ENCODE data around the gene NAA40. TPM values are rescaled to one million over a fixed set of nuclear protein-coding genes. Genes with fewer than 3 reads are reported as not detected.
"Not testable (repeated sequence)": the region's sequence is repeated elsewhere in the genome, so short reads cannot be mapped to it uniquely, and the experiment has no call there.

NAA40 gene
- total and polyA plus RNA-seq, 8 donors: 6.8 to 25.7 (median 13.9) TPM

DNA sequence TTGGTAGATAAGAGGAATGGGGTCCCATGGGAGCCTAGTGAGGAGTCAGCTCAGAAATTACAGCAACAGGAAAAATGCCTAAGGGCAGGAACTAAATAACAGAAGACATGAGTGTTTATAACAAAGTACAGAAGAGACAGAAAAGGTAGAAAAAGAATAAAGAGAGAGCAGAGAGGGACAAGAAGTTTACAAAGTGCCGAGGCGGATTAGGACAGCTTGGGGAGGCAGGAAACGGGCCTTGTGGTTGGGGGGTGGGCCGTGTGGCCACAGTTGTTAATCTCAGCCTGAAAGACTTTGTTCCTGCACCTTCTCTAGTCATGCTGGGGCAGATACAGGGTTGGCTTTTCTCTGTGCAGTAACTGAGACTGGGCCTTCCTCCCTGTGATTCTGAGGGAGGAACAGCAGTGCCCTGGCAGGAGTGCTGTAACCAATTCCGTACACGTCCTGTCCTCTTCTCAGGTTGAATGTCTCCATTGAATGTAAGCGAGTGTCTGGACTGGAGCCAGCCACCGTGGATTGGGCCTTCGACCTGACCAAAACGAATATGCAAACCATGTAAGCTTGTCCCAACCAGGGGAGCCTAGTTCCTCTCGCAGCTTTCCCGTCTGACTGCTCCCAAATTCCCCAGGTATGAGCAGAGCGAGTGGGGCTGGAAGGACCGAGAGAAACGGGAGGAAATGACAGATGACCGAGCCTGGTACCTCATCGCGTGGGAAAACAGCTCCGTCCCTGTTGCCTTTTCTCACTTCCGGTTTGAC is 13.2 kb downstream of the NAA40 start:
- ATAC-seq: peak in 1 of 4 donors; percentile 24
- intact Hi-C loops (cut with DNase I): loop anchor here in 1 of 3 donors (10.0 kb wide), 1 partner anchor 127 kb away; no protein-coding TSS in a partner anchor
- no peak for FAIRE-seq

DNA sequence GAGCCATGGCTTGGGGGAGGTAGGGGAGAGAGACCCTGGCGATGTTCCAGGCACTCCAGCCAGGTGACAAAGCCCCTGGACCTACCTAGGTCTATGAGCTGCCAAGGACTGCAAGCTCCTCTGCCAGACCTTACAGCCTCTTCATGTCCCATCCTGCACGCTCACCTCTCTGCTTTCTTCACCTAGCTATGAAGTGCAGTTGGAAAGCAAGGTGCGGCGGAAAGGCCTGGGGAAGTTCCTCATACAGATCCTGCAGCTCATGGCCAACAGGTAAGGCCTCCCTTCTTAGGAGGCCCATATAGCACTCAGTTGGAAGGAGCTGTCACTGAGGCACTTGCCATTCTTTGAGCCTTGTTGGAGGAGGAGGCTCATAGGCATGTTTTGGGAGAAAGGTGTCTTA is 13.8 kb downstream of the NAA40 start:
- DNase-seq: no peak
- Histone ChIP-seq H3K4me1 (no peaks in the 10 kb centered on the region), H3K27ac (no peak overlapping the region), H3K36me3 (peaks cover 7 to 15% (median 8%) of the 10 kb centered on the region in 3 donors), H3K27me3 (no peaks in the 10 kb centered on the region), H3K4me3 (no peak overlapping the region), H3K9me3 (no peaks in the 10 kb centered on the region)
- WGBS, 2 donors: 94 to 97% methylated on average over 4 of the region's 4 CpGs
- no peak for FAIRE-seq
- no peak for ATAC-seq
- TF ChIP-seq, protein P1, sequence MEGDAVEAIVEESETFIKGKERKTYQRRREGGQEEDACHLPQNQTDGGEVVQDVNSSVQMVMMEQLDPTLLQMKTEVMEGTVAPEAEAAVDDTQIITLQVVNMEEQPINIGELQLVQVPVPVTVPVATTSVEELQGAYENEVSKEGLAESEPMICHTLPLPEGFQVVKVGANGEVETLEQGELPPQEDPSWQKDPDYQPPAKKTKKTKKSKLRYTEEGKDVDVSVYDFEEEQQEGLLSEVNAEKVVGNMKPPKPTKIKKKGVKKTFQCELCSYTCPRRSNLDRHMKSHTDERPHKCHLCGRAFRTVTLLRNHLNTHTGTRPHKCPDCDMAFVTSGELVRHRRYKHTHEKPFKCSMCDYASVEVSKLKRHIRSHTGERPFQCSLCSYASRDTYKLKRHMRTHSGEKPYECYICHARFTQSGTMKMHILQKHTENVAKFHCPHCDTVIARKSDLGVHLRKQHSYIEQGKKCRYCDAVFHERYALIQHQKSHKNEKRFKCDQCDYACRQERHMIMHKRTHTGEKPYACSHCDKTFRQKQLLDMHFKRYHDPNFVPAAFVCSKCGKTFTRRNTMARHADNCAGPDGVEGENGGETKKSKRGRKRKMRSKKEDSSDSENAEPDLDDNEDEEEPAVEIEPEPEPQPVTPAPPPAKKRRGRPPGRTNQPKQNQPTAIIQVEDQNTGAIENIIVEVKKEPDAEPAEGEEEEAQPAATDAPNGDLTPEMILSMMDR (IDR thresholded peaks at IDR 0.05): no peak
- intact Hi-C loops (cut with DNase I): loop anchor here in 1 of 3 donors (10.0 kb wide), 1 partner anchor 128 kb away; no protein-coding TSS in a partner anchor

More for the DNA sequence above, 13.2 kb downstream of the NAA40 start:
- Histone ChIP-seq H3K27ac (no peak overlapping the region), H3K27me3 (no peaks in the 10 kb centered on the region), H3K9me3 (no peaks in the 10 kb centered on the region), H3K36me3 (peaks cover 7 to 15% (median 8%) of the 10 kb centered on the region in 3 donors), H3K4me1 (no peaks in the 10 kb centered on the region), H3K4me3 (no peak overlapping the region)
- DNase-seq: no peak
- whole genome bisulfite sequencing, 2 donors: 82 to 84% methylated on average over 20 of the region's 20 CpGs
- TF ChIP-seq, protein P1 (IDR thresholded peaks at IDR 0.05): no peak

DNA sequence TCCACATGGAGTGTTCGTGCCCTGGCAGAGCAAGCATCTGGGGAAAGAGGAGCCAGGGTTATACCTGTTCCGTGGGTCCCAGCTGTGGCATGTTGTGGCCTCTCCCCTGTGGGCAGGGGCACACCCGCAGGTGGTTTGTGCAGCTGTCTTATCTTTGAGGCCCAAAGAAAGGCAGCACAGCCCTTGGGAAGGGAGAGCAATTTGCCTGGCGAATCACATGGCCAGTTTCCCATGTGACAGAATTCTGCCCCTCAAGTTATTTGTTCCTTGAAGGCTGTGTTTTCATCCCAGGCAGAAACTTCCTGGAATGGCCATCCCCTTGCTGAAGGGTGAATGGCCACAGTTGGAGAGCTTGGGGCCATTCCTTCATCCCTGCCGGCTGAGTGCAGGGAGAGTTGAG is 19.2 kb downstream of the NAA40 start:
- ATAC-seq (no peak), FAIRE-seq (no peak), DNase-seq (no peak)
- Histone ChIP-seq H3K4me1 (no peaks in the 10 kb centered on the region), H3K9me3 (no peaks in the 10 kb centered on the region), H3K27me3 (no peaks in the 10 kb centered on the region), H3K27ac (no peak overlapping the region), H3K4me3 (no peak overlapping the region), H3K36me3 (peaks cover 4 to 8% (median 7%) of the 10 kb centered on the region in 3 donors)
- TF ChIP-seq, protein P1 (IDR thresholded peaks at IDR 0.05): no peak
- WGBS, 2 donors: 82 to 87% methylated on average over 5 of the region's 5 CpGs
- intact Hi-C loops (cut with DNase I): loop anchor here in 1 of 3 donors (10.0 kb wide), 1 partner anchor 133 kb away; no protein-coding TSS in a partner anchor

DNA sequence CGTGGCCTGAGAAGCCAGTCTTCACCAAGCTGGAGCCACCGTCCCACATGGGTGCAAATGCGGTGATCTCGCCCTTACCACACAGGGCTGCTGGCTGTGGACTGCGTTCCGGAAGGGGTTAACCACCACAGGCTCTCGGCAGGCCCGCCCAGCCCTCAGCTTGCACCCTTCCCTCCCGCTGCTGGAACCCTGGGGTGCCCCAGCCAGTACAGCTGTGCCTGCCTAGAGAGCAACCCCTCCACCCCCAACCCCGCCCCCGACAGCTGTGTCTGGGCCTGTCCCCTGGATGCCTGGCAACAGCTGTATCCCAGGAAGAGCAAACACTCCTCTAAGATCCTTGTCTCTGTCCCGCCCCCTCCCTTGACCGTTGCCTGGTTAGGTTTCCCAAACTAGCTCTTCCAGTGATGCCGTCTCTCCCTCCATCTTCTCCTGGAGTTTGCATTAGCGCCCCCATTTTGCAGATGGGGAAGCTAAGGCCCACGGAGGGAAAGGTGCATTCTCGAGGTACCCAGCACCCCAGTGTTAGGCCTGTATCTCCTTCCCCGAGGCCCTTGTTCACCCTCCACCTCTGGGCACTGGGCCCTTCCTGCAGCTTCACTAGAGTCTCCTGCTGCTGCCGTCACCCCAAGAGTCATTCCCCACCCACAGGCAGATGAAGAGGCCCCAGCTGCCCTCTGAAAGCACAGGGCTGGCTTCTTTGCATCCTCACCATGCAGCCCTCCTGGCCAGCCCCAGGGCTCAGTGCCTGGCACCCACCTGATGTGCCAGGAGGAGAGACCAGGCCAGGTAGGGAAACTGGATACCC is 23.0 kb downstream of the NAA40 start:
- TF ChIP-seq, protein P1 (IDR thresholded peaks at IDR 0.05): no peak
- H3K9me3 ChIP-seq: no peaks in the 10 kb centered on the region
- H3K27ac ChIP-seq: no peak overlapping the region
- peak in 2 of 6 donors; percentile 40 for DNase-seq
- H3K4me3 ChIP-seq: no peak overlapping the region
- intact Hi-C loops (cut with DNase I): no loop called here
- WGBS, 2 donors: 34 to 41% methylated on average over 10 to 19 of the region's 19 CpGs
- no peaks in the 10 kb centered on the region for H3K4me1 ChIP-seq
- H3K36me3 ChIP-seq: no peaks in the 10 kb centered on the region
- FAIRE-seq: no peak
- ATAC-seq: peak in 3 of 4 donors; percentile 67 to 81 (median 77)
- no peaks in the 10 kb centered on the region for H3K27me3 ChIP-seq

DNA sequence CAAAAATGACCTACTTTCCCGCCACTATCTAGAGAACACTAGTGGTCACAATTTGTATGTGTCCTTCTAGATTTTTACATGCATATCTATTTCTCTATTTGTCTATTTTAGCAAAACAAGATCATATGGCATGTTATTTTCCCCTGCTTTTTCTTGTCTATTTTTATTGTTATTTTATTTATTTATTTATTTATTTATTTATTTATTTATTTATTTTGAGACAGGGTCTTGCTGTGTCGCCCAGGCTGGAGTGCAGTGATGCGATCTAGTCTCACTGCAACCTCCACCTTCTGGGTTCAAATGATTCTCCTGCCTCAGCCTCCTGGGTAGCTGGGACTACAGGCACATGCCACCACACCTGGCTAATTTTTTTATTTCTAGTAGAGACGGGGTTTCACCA is 25.1 kb downstream of the NAA40 start:
- H3K9me3 ChIP-seq; H3K36me3 ChIP-seq; DNase-seq; intact Hi-C loops (cut with DNase I); H3K27ac ChIP-seq; FAIRE-seq; H3K4me1 ChIP-seq; H3K27me3 ChIP-seq; H3K4me3 ChIP-seq; ATAC-seq: not testable (repeated sequence)
- WGBS, 2 donors: 95 to 99% methylated on average over 4 of the region's 4 CpGs
